ENCODE results near the gene NLRP1. TPM values are rescaled to one million over a fixed set of nuclear protein-coding genes. Genes with fewer than 3 reads are reported as not detected.

Gene NLRP1
- polyA plus RNA-seq, 1 donor from 2014 or later = 255 TPM

DNA sequence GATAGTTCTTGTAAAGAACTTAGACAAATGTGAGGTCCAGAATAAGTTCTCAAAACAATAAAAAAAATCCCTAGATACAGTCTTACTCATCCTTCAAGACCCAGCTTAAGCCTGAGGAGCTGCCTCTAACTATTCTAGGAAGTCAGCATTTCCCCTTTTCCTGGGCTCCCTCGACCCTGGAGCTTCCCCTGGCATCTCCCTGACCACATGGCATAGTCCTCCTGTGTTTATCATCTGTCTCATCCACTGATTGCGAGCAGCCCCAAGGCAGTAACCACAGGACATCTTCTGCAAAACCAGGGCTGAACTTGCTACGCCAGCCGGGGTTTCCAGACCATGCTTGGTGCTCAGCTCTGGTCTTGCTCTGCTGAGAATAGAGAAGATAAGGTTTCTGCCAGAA lies 36.7 kb upstream of the NLRP1 start:
- Histone ChIP-seq H3K27me3 (ENCODE audit: insufficient read depth, low read depth, low read length) (no peaks in the 10 kb centered on the region), H2AFZ (ENCODE audit: low read depth, low read length) (no peak overlapping the region), H3K9ac (ENCODE audit: low read length) (no peak overlapping the region), H3K9me3 (ENCODE audit: low read length) (no peaks in the 10 kb centered on the region), H3K36me3 (ENCODE audit: insufficient read depth, low read length) (no peaks in the 10 kb centered on the region), H4K20me1 (ENCODE audit: insufficient read depth) (no peaks in the 10 kb centered on the region), H3F3A (ENCODE audit: insufficient read depth, low read length, poor library complexity, severe bottlenecking) (no peaks in the 10 kb centered on the region), H3K4me3 (ENCODE audit: low read length) (no peak overlapping the region), H3K27ac (ENCODE audit: low read length) (no peak overlapping the region), H3K79me2 (replicated peaks; ENCODE audit: insufficient read depth, low read length) (no peaks in the 10 kb centered on the region), H3K4me2 (ENCODE audit: low read length) (no peak overlapping the region), H3K9me2 (ENCODE audit: insufficient read depth, low read length) (no peaks in the 10 kb centered on the region)
- no peak for TF ChIP-seq EZH2 (IDR thresholded peaks at IDR 0.05; ENCODE audit: borderline replicate concordance, insufficient read depth, low read length, poor library complexity, severe bottlenecking)
- no peak for TF ChIP-seq POLR2AphosphoS5 (IDR thresholded peaks at IDR 0.05)
- no peak for TF ChIP-seq SMC3 (conservative IDR thresholded peaks at IDR 0.05; ENCODE audit: poor library complexity)
- TF ChIP-seq REST (IDR thresholded peaks at IDR 0.05; ENCODE audit: borderline replicate concordance) = no peak
- TF ChIP-seq, protein P1, sequence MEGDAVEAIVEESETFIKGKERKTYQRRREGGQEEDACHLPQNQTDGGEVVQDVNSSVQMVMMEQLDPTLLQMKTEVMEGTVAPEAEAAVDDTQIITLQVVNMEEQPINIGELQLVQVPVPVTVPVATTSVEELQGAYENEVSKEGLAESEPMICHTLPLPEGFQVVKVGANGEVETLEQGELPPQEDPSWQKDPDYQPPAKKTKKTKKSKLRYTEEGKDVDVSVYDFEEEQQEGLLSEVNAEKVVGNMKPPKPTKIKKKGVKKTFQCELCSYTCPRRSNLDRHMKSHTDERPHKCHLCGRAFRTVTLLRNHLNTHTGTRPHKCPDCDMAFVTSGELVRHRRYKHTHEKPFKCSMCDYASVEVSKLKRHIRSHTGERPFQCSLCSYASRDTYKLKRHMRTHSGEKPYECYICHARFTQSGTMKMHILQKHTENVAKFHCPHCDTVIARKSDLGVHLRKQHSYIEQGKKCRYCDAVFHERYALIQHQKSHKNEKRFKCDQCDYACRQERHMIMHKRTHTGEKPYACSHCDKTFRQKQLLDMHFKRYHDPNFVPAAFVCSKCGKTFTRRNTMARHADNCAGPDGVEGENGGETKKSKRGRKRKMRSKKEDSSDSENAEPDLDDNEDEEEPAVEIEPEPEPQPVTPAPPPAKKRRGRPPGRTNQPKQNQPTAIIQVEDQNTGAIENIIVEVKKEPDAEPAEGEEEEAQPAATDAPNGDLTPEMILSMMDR (IDR thresholded peaks at IDR 0.05; ENCODE audit: poor library complexity, severe bottlenecking) = no peak
- no peak for TF ChIP-seq MXI1 (conservative IDR thresholded peaks at IDR 0.05; ENCODE audit: poor library complexity, severe bottlenecking)
- TF ChIP-seq TAF1 (IDR thresholded peaks at IDR 0.05; ENCODE audit: low read depth) = no peak
- TF ChIP-seq EP300 (conservative IDR thresholded peaks at IDR 0.05; ENCODE audit: poor library complexity, severe bottlenecking) = no peak
- no peak for TF ChIP-seq RAD21 (conservative IDR thresholded peaks at IDR 0.05)

DNA sequence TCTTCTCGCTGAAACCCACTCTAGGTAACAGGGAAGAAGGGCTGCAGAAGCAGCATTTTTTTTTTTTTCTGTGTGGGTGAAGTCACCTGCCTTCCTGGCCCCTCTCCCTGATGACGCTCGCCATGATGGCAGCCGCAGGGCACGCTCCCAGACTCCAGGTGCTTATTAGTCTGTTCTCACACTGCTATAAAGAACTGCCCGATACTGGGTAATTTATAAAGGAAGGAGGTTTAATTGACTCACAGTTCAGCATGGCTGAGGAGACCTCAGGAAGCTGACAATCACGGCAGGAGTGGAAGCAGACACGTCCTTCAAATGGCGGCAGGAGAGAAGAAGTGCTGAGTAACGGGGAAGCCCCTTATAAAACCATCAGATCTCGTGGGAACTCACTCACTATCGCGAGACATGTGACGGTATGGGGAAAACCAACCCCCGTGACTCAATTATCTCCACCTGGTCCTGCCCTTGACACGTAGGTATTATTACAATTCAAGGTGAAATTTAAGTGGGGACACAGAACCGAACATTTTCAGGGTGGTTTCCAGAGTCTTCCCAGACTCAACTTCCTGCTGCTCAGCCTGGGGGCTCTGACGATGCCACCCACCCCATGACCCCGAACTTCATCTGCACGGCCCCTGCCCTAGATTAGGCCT lies 34.9 kb upstream of the NLRP1 start:
- H3F3A ChIP-seq (ENCODE audit: insufficient read depth, low read length, poor library complexity, severe bottlenecking) = no peaks in the 10 kb centered on the region
- no peaks in the 10 kb centered on the region for H3K36me3 ChIP-seq (ENCODE audit: insufficient read depth, low read length)
- no peaks in the 10 kb centered on the region for H3K79me2 ChIP-seq (replicated peaks; ENCODE audit: insufficient read depth, low read length)
- H3K27me3 ChIP-seq (ENCODE audit: insufficient read depth, low read depth, low read length) = no peaks in the 10 kb centered on the region
- no peak for TF ChIP-seq TAF1 (IDR thresholded peaks at IDR 0.05; ENCODE audit: low read depth)
- no peak for TF ChIP-seq EZH2 (IDR thresholded peaks at IDR 0.05; ENCODE audit: borderline replicate concordance, insufficient read depth, low read length, poor library complexity, severe bottlenecking)
- no peak for TF ChIP-seq REST (IDR thresholded peaks at IDR 0.05; ENCODE audit: borderline replicate concordance)
- no peak for TF ChIP-seq RAD21 (conservative IDR thresholded peaks at IDR 0.05)
- TF ChIP-seq, protein P1 (IDR thresholded peaks at IDR 0.05; ENCODE audit: poor library complexity, severe bottlenecking) = no peak
- no peak for TF ChIP-seq SMC3 (conservative IDR thresholded peaks at IDR 0.05; ENCODE audit: poor library complexity)
- H3K9me3 ChIP-seq (ENCODE audit: low read length) = no peaks in the 10 kb centered on the region
- H2AFZ ChIP-seq (ENCODE audit: low read depth, low read length) = no peak overlapping the region
- H3K27ac ChIP-seq (ENCODE audit: low read length) = no peak overlapping the region
- no peaks in the 10 kb centered on the region for H3K9me2 ChIP-seq (ENCODE audit: insufficient read depth, low read length)
- H3K4me2 ChIP-seq (ENCODE audit: low read length) = no peak overlapping the region
- H3K9ac ChIP-seq (ENCODE audit: low read length) = no peak overlapping the region
- H3K4me3 ChIP-seq (ENCODE audit: low read length) = no peak overlapping the region
- no peaks in the 10 kb centered on the region for H4K20me1 ChIP-seq (ENCODE audit: insufficient read depth)
